GM21786 (cell line): ENCODE measurements around the gene ITGA1.

Experiments
- ATAC-seq: cut with Tn5 transposase; IDR thresholded peaks from one replicate; pipeline ENCODE4 v1.9.1; 2021; ENCODE audit not compliant: unreplicated experiment

The ITGA1 gene

DNA sequence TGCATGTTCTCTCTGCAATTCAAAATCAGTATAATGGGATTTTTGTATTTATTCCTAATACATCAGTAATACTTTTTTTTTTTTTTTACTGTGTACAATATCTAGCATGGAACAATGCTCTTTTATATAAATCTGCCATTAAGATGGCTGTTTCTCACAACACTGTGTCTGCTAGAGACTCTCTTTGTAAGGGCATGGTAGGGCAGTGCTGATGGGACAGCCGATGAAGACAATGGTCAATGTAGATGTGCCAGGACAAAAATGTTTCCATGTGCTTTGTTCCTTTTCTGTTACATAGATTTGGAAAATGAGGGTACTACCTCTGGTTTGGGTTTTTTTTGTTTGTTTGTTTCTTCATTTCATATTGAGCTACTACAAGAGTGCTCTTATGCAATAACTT, 106.1 kb downstream of the ITGA1 start:
- ATAC-seq, result no peak

- ATAC-seq, result no peak
These were observed 106.7 kb downstream of the ITGA1 start for GRCh38 chr5:52894451-52894850.

DNA sequence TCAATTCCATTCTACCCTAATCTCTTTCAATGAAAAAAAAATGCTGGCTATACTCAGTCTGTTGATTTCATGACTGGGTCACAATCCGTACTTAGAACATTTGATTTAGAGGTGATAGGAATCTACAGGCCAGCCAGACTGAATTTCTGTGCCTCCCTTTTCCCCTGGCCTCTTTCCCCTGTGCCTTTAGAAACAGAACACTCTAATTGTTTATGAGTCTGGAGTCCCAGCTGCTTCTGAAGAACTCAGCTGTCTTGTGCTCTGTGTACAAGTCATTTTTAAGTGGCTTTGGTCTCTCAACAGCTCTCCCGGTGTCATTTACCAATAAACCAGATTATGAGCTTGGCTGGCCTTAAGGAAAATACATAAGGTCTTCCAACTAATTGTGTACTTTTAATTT, 107.4 kb downstream of the ITGA1 start:
- no peak for ATAC-seq

DNA sequence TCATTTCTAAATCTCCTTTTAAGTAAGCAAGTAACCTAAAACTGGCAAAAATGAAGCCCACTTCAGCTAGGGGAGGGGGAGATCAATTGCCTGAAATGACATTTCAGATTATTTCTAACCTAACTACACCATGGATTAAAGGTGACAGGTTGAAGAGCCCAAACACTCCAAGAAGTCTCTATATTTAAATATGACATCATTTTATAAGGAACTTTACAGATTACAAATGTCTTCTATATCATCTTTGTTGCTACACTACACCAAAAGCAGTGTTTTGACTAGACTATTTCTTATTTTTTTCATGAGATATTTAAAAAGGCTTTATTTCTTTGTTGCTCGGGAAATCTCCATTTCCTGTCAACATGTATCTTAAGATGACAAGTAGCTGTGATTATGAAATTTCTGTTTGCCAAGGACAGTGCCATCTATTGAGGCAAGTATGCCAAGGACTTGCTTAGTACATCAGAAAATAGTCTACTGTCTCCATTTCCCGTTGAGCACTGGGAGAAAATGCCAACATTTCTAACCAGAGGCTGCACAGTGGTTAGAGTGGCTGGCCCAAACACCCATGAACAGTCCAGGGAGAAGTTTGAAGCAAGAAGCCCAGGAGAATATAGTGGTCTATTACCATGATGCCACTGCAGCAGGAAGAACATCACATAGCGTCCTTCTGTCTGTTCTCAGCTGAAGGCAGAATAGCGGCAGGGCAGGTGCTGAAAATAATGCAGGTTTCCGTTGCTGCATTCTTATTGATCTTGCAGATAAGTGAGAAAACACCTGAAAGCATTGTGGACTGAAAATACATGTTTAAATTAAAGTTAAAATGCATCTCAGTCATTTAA, 108.1 kb downstream of the ITGA1 start:
- no peak for ATAC-seq

- no peak for ATAC-seq
These were observed 109.0 kb downstream of the ITGA1 start for GRCh38 chr5:52896534-52897237.

DNA sequence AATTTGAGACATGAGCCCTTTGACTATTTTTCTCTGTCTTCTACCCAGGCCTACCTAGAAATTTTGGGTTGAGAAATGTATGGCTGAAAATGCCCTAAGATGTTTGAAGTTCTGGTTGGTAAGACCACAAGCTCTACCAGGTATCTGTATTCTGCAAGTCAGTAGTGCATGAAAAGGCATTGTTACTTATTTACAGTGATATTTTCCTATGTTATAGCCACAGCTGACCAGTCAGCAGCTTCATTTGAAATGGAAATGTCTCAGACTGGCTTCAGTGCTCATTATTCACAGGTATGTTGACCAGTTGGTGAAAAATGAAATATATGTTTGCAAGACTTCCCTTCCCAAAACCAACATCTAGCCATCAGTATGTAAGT, 109.5 kb downstream of the ITGA1 start:
- no peak for ATAC-seq

DNA sequence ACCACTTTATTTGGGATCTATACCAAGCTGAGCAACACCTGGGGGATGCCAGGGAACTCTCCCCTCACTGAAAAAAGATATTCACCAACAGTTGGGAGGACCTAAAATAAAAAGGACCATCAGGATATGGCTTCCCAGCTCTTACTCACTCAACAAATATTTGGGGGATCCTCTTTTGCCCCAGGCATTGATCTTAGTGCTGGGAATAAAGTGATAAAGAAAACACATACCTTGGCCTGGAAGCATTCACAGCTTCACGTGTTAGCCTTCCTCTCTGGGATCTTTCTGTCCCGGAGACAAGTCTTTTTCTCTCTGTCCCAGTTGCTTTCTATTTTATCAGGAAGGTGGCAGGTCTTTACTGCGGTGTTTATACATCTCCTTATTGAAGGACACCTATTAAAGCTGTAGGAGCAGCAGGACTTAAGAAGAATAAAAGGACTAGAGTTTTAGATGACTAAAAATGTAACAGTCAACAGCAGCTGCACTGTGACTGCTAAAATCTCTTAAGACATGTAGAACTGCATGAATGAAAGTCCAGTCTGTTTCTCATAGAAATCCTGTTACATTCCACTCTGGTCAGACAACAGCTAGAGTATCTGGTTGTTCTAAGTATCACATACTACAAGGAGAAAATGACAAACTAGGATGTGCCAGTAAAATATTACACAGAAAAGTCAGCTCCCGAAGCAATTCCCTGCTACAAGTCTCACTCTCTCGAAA, 111.4 kb downstream of the ITGA1 start:
- ATAC-seq, result no peak

GRCh38 chr5:52903142-52903541, 115.4 kb downstream of the ITGA1 start:
- ATAC-seq, result no peak

- no peak for ATAC-seq
These were observed 118.6 kb downstream of the ITGA1 start for GRCh38 chr5:52906343-52906742.

DNA sequence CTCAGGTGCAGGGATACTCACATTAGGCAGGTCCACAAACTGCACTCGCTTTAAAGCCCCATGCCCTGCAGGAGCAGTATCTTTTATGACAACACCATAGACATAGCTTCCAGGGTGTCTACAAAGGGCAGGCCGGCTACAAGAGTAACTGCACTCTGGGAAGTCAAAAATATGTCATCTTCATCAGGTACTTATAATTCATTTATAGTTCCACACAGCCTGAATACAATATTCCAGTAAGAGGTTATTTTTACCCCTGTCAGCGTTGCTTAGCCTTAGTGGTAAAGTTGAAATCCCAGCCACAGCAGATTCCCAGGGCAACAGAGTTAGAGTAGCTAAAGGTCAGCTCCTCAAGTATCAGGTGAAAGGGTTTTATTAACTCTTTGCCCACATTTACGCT, 119.1 kb downstream of the ITGA1 start:
- ATAC-seq, result no peak

GRCh38 chr5:52909192-52909591, 121.5 kb downstream of the ITGA1 start:
- ATAC-seq, result no peak

DNA sequence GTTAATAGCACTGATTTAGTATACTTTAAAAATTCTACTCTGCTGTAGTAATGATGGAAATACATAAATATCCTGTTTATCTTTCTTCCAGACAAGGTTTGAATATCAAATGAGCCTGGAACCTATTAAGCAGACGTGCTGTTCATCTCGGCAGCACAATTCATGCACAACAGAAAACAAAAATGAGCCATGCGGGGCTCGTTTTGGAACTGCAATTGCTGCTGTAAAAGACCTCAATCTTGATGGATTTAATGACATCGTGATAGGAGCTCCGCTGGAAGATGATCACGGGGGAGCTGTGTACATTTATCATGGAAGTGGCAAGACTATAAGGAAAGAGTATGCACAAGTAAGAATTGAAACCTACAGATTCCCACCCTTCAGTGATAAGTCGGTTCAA, 122.4 kb downstream of the ITGA1 start:
- ATAC-seq, result no peak

DNA sequence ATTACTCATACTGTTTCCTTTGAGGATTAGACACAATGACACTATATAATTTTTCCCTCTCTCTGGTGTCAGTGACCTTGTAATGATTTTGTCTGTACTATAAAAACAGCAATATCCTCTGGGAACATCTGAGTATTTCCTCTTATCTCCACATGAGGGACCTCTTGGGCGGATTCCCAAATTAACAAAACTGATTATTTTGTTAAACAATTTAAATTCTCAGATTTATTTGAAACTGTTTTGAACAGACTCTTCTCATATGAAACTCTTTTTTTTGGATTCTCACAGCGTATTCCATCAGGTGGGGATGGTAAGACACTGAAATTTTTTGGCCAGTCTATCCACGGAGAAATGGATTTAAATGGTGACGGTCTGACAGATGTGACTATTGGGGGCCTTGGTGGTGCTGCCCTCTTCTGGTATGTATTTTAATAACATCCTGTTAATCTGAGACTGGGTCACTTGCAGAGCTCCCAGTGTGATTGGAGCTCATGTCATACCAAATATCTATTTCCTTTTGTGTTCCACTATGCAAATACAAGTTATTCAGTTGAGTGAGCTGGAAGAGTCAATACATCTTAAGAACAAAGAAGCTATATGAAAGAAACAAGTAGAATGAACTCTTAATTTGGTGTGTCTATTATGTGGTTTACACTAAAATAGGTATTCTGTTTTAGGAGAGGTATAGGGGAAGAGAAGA, 127.6 kb downstream of the ITGA1 start:
- peak; percentile 98 for ATAC-seq

- no peak for ATAC-seq
These were observed 133.2 kb downstream of the ITGA1 start for GRCh38 chr5:52920929-52921328.

GRCh38 chr5:52922384-52922783, 134.7 kb downstream of the ITGA1 start:
- no peak for ATAC-seq

DNA sequence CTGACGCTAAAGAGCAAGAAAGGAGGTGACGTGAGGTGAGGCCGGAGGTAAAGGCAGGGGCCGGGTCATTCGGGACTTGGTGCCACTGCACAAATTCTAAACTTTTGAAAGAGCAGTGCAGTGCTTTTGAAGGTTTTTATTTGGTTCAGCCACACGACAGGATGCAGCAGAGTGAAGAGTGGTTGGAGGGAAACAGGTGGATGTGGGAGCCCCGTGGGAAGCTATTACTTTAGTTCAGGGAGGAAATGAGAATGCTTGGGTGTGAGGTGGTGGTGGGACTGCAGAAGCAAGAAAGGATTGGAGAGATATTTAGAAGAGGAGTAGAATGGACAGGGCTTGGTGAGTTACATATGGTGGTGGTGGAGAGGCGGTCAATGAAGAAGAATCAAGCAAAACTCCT, 136.7 kb downstream of the ITGA1 start:
- no peak for ATAC-seq

DNA sequence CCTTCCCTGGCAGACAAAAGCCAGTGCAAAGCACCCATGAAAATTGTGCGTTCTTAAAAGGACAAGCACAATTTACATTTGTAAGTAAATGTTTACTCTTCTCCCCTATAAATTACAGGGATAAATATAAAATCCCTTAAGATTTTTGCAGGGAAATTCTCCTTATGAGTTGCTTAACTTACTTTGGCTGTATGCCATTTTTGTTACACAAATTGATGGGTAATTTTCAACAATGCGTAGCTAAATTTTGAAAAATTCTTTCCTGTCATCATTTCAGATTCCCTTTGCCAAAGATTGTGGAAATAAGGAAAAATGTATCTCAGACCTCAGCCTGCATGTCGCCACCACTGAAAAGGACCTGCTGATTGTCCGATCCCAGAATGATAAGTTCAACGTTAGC, 137.3 kb downstream of the ITGA1 start:
- ATAC-seq, result no peak

GRCh38 chr5:52928689-52929088, 141.0 kb downstream of the ITGA1 start:
- ATAC-seq, result no peak

DNA sequence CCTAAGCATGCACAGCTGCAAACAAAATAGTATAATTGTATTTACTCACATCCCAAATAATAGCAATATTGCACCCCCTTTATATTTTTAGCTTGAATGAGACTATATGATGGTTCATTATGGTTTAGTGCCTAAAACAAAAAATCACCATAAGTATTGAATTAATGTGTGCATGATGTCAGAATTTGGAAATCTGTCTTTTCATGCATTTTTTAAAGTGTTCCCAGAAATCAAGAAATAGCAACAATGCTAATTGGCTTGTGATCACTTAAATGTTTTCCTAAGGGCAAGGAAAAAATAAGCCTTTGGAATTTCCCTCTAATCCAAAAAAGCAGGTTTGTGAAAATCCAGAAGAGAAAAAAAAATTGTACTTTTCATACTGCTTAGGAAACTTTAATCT, 150.5 kb downstream of the ITGA1 start:
- ATAC-seq, result no peak

- ATAC-seq, result no peak
These were observed 155.6 kb downstream of the ITGA1 start for GRCh38 chr5:52943285-52943684.

DNA sequence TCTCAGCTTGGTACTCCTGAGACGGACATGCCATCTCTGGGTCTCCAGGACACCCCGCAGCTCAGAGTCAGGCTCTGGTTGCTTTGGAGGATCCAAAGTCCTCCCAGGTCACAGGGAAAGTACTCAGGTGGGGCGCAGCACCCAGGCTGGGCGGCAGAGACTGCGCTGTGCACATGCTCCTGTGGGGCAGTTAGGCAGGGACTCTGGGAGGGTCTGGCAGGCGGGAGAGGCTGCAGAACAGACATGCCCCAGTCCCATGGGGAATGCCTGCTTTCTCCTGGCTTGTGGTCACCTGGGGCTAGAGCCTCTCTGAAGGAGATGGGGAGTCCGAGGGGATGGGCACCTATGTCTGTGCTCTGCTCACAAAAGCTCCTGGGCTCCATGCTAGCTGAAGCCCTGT, 156.1 kb downstream of the ITGA1 start:
- no peak for ATAC-seq
